Ovary (tissue), 9 donors: ENCODE data around the gene BCAT1. TPM values are rescaled to one million over a fixed set of nuclear protein-coding genes. Genes with fewer than 3 reads are reported as not detected.
"Not testable (repeated sequence)": the region's sequence is repeated elsewhere in the genome, so short reads cannot be mapped to it uniquely, and the experiment has no call there.

Source experiments
- DNase-seq, 5 donors: peaks; one replicate each; pipeline ENCODE4 v3.0.0-alpha.2; 2019 to 2020
- H3K27ac ChIP-seq, 2 donors: fragments of 200-600 bp; one replicate each; pipeline versions ENCODE4 v1.5.1 to v1.8.0; 2019 to 2022
- H3K27me3 ChIP-seq: fragments of 200-600 bp; one replicate; pipeline ENCODE4 v1.8.0; 2022
- H3K36me3 ChIP-seq: fragments of 200-600 bp; sonication (generic); one replicate; pipeline ENCODE4 v1.5.1; 2019
- H3K4me1 ChIP-seq: one replicate; pipeline ENCODE4 v1.8.1; 2013; ENCODE audit warnings: mild to moderate bottlenecking, moderate library complexity; ENCODE audit not compliant: insufficient read depth
- H3K4me3 ChIP-seq: fragments of 200-600 bp; sonication (generic); one replicate; pipeline ENCODE4 v1.5.1; 2017
- H3K9me3 ChIP-seq, 2 donors: fragments of 200-600 bp in 1 of 2; sonication (generic) in 1 of 2; one replicate each; pipeline versions ENCODE4 v1.5.1 to v1.8.1; 2013 to 2019; ENCODE audit warnings: mild to moderate bottlenecking in 1 of 2, moderate library complexity in 1 of 2
- CTCF ChIP-seq, 3 donors: fragments of 450-650 bp in 2 of 3; fragments of 200-600 bp in 1 of 3; IDR thresholded peaks; one replicate each; pipeline versions ENCODE4 v1.5.1 to v1.8.0; 2016 to 2022; ENCODE audit warnings: antibody characterized with exemption in 3 of 3, mild to moderate bottlenecking in 1 of 3
- EP300 ChIP-seq: sonication (generic); formaldehyde crosslinking; IDR thresholded peaks from one replicate; pipeline ENCODE4 v1.6.1; 2017; ENCODE audit warnings: antibody characterized with exemption
- POLR2A ChIP-seq: fragments of 450-650 bp; IDR thresholded peaks from one replicate; pipeline ENCODE4 v1.6.1; 2017; ENCODE audit warnings: antibody characterized with exemption, mild to moderate bottlenecking, moderate library complexity
- WGBS, 3 donors: extraction: QIAGEN DNeasy Blood & Tissue Kit in 1 of 3; methylation state at CpG; one replicate each; pipeline versions ENCODE4 v1.1.5 to v1.1.7; 2013 to 2017; 5-methylcytosine and 5-hydroxymethylcytosine counted together
- intact Hi-C, 4 donors: fragments of 100-400 bp; cut with DNase I; formaldehyde crosslinking; loops; one replicate each; pipeline versions ENCODE4 v1.11.0 to v1.15.1; 2022 to 2023
- polyA plus RNA-seq, 2 donors: library from polyadenylated mRNA; stranded (reverse); fragments of 200-250 nt in 1 of 2; fragments of 350-450 nt in 1 of 2; fragmentation: Illumina TruSeq in 1 of 2; extraction: RNeasy Lipid Tissue Mini Kit (QIAGEN cat#74804) in 1 of 2; gene quantifications; one replicate each; pipeline ENCODE4 v1.2.3, GENCODE V29; 2013 to 2014
- total RNA-seq, 7 donors: library from RNA; depleted of rRNA in 2 of 7; stranded (reverse); fragments of >200 nt in 2 of 7; fragmentation: NEBNext Ultra II Directional in 3 of 7; extraction: Animal tissue kit (Norgen Biotek cat#: 25700) in 3 of 7; gene quantifications; one replicate each; pipeline versions ENCODE4 v1.1.0 to v1.2.4, GENCODE V29; 2016 to 2023
- donor health status: DM: no; HTN: no; CAD: no; lungs with moderate emphysema.
- donor health status: DM: no; HTN: no; CAD: no.
- donor health status: Bipolar disorder and iron deficiency.
- donor health status: DM: yes; HTN: yes; CAD: no.
- donor health status: DM: no; HTN: no; CAD: no.
- donor health status: DM: yes; HTN: yes; CAD: no.

BCAT1 gene
- total and polyA plus RNA-seq, 9 donors: 12.0 to 106 (median 31.7) TPM

- Histone ChIP-seq H3K9me3 (no peaks in the 10 kb centered on the region), H3K4me1 (no peaks in the 10 kb centered on the region), H3K27ac (no peak overlapping the region), H3K4me3 (no peak overlapping the region), H3K27me3 (no peaks in the 10 kb centered on the region), H3K36me3 (no peaks in the 10 kb centered on the region)
- no peak for DNase-seq
- no peak for TF ChIP-seq EP300
- intact Hi-C loops: no loop called here
- WGBS, 3 donors: 74 to 88% (median 80%) methylated on average over 2 of the region's 2 CpGs
Measured at GRCh38 chr12:24937553-24938244, 11.2 kb downstream of the BCAT1 start.

- intact Hi-C loops: no loop called here
- no peak for DNase-seq
- no peaks in the 10 kb centered on the region for H3K27me3 ChIP-seq
- no peaks in the 10 kb centered on the region for H3K9me3 ChIP-seq
- WGBS, 3 donors: 85 to 95% (median 95%) methylated on average over 10 of the region's 10 CpGs
- TF ChIP-seq POLR2A (no peak), EP300 (no peak), CTCF (IDR thresholded peaks at IDR 0.05) (no peak)
- no peak overlapping the region for H3K4me3 ChIP-seq
- no peak overlapping the region for H3K27ac ChIP-seq
- H3K4me1 ChIP-seq: no peaks in the 10 kb centered on the region
- no peaks in the 10 kb centered on the region for H3K36me3 ChIP-seq
Measured at GRCh38 chr12:24933694-24934407, 15.1 kb downstream of the BCAT1 start.

- TF ChIP-seq EP300: no peak
- no peak for TF ChIP-seq CTCF (IDR thresholded peaks at IDR 0.05)
- no peak for TF ChIP-seq POLR2A
- Histone ChIP-seq H3K9me3 (no peaks in the 10 kb centered on the region), H3K27ac (no peak overlapping the region), H3K4me3 (no peak overlapping the region), H3K27me3 (no peaks in the 10 kb centered on the region), H3K36me3 (no peaks in the 10 kb centered on the region), H3K4me1 (no peaks in the 10 kb centered on the region)
- WGBS, 3 donors: 84 to 91% (median 88%) methylated on average over 4 of the region's 4 CpGs
- DNase-seq: no peak
- intact Hi-C loops: no loop called here
Measured at GRCh38 chr12:24931666-24932405, 17.1 kb downstream of the BCAT1 start.

- no peak for DNase-seq
- H3K27ac ChIP-seq: no peak overlapping the region
- H3K36me3 ChIP-seq: no peaks in the 10 kb centered on the region
- intact Hi-C loops: no loop called here
- 83 to 90% (median 87%) methylated on average over 2 of the region's 2 CpGs for WGBS, 3 donors
- no peak for TF ChIP-seq POLR2A
- TF ChIP-seq CTCF (IDR thresholded peaks at IDR 0.05): no peak
- no peak for TF ChIP-seq EP300
- no peaks in the 10 kb centered on the region for H3K9me3 ChIP-seq
- H3K4me1 ChIP-seq: no peaks in the 10 kb centered on the region
- no peak overlapping the region for H3K4me3 ChIP-seq
- H3K27me3 ChIP-seq: no peaks in the 10 kb centered on the region
Measured at GRCh38 chr12:24929953-24930352, 18.9 kb downstream of the BCAT1 start.

- H3K36me3 ChIP-seq, H3K27me3 ChIP-seq, H3K4me3 ChIP-seq, H3K9me3 ChIP-seq, intact Hi-C loops, H3K4me1 ChIP-seq, H3K27ac ChIP-seq, DNase-seq: not testable (repeated sequence)
- WGBS, 3 donors: 61 to 78% (median 77%) methylated on average over 13 of the region's 13 CpGs
Measured at GRCh38 chr12:24928533-24929306, 20.2 kb downstream of the BCAT1 start.
